Neural cell (in vitro differentiated cells): ENCODE data around the gene FLACC1.

ENCODE experiments used
- EP300 ChIP-seq: fragments of 450-650 bp; conservative IDR thresholded peaks from 2 replicates; pipeline ENCODE4 v1.6.1; 2014; ENCODE audit warnings: antibody characterized with exemption, mild to moderate bottlenecking, moderate library complexity; ENCODE audit not compliant: poor library complexity, severe bottlenecking
- EZH2 ChIP-seq: fragments of 200-600, 300-800 bp; shearing (Covaris generic), sonication (generic); IDR thresholded peaks from 2 replicates; pipeline ENCODE4 v1.6.1; 2014; ENCODE audit warnings: antibody characterized with exemption, low read length, borderline replicate concordance, mild to moderate bottlenecking; ENCODE audit not compliant: insufficient read depth, poor library complexity, severe bottlenecking
- TF ChIP-seq, protein P1 (sequence below): fragments of 450-650 bp; IDR thresholded peaks from 2 replicates; pipeline ENCODE4 v1.5.1; 2014; ENCODE audit warnings: antibody characterized with exemption, mild to moderate bottlenecking, moderate library complexity; ENCODE audit not compliant: poor library complexity, severe bottlenecking

DNA sequence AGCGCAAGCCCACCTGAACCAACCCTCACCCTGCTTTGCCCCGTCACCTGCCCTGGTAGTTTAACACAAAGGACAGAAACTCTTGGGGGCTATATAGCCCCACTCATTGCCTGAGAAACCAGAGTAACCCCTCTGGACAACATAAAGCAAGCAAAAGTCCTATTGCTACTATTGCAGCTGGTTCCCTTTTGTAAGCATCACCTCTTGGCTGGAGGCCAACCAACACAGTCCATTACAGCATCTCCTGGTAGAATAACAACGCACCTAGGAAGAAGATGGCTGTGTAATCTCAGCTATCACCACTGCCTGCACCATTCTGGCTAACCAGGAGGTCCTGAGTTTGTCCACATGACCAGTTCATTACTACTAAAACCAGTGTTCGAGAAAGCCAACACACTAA lies 36.4 kb downstream of the FLACC1 start:
- no peak for TF ChIP-seq EZH2
- TF ChIP-seq, protein P1, sequence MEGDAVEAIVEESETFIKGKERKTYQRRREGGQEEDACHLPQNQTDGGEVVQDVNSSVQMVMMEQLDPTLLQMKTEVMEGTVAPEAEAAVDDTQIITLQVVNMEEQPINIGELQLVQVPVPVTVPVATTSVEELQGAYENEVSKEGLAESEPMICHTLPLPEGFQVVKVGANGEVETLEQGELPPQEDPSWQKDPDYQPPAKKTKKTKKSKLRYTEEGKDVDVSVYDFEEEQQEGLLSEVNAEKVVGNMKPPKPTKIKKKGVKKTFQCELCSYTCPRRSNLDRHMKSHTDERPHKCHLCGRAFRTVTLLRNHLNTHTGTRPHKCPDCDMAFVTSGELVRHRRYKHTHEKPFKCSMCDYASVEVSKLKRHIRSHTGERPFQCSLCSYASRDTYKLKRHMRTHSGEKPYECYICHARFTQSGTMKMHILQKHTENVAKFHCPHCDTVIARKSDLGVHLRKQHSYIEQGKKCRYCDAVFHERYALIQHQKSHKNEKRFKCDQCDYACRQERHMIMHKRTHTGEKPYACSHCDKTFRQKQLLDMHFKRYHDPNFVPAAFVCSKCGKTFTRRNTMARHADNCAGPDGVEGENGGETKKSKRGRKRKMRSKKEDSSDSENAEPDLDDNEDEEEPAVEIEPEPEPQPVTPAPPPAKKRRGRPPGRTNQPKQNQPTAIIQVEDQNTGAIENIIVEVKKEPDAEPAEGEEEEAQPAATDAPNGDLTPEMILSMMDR, result no peak
- no peak for TF ChIP-seq EP300
